Nephron progenitor cell (in vitro differentiated cells): ENCODE measurements around the gene DHX34.
"Not testable (repeated sequence)": the region's sequence is repeated elsewhere in the genome, so short reads cannot be mapped to it uniquely, and the experiment has no call there.

Source experiments
- DNase-seq: peaks from one replicate; pipeline ENCODE4 v3.0.0; 2021
- H3K27ac Mint-ChIP-seq: 2 replicates; pipeline ENCODE4 v1.8.0; 2021; ENCODE audit warnings: mild to moderate bottlenecking, moderate library complexity, mixed read lengths
- H3K27me3 Mint-ChIP-seq: 2 replicates; pipeline ENCODE4 v1.8.0; 2021; ENCODE audit warnings: mild to moderate bottlenecking, low read depth, mixed read lengths; ENCODE audit not compliant: poor library complexity
- H3K36me3 Mint-ChIP-seq: 2 replicates; pipeline ENCODE4 v1.8.0; 2021; ENCODE audit warnings: low read depth, mixed read lengths
- H3K4me1 Mint-ChIP-seq: 2 replicates; pipeline ENCODE4 v1.8.0; 2021; ENCODE audit warnings: mixed read lengths
- H3K4me3 Mint-ChIP-seq: 2 replicates; pipeline ENCODE4 v1.8.0; 2021; ENCODE audit warnings: mild to moderate bottlenecking, moderate library complexity, mixed read lengths
- H3K9me3 Mint-ChIP-seq: 2 replicates; pipeline ENCODE4 v1.8.0; 2021; ENCODE audit warnings: mild to moderate bottlenecking, moderate library complexity, mixed read lengths
- CTCF ChIP-seq: fragments of 200-600 bp; sonication (generic); IDR thresholded peaks from 2 replicates; pipeline ENCODE4 v1.5.0; 2021; ENCODE audit warnings: antibody characterized with exemption

The DHX34 gene

GRCh38 chr19:47363758-47364531 is 14.8 kb downstream of the DHX34 start:
- Mint-ChIP-seq H3K27me3 (no peaks in the 10 kb centered on the region), H3K4me3 (no peak overlapping the region), H3K9me3 (no peaks in the 10 kb centered on the region), H3K27ac (no peak overlapping the region), H3K36me3 (peaks cover 49% of the 10 kb centered on the region), H3K4me1 (no peaks in the 10 kb centered on the region)
- no peak for DNase-seq
- no peak for TF ChIP-seq CTCF

GRCh38 chr19:47365455-47365854 is 16.3 kb downstream of the DHX34 start:
- not testable (repeated sequence) for H3K27ac Mint-ChIP-seq, H3K9me3 Mint-ChIP-seq, H3K4me3 Mint-ChIP-seq, H3K4me1 Mint-ChIP-seq, DNase-seq, H3K27me3 Mint-ChIP-seq
- H3K36me3 Mint-ChIP-seq: peaks cover 50% of the 10 kb centered on the region

GRCh38 chr19:47370045-47370611 is 21.0 kb downstream of the DHX34 start:
- no peaks in the 10 kb centered on the region for H3K9me3 Mint-ChIP-seq
- peaks cover 2% of the 10 kb centered on the region for H3K27me3 Mint-ChIP-seq
- peaks cover 28% of the 10 kb centered on the region for H3K36me3 Mint-ChIP-seq
- TF ChIP-seq CTCF: no peak
- no peaks in the 10 kb centered on the region for H3K4me1 Mint-ChIP-seq
- no peak overlapping the region for H3K4me3 Mint-ChIP-seq
- H3K27ac Mint-ChIP-seq: peak overlapping the region; percentile 56
- DNase-seq: no peak

GRCh38 chr19:47371261-47371660 is 22.1 kb downstream of the DHX34 start:
- Mint-ChIP-seq H3K27me3 (peaks cover 2% of the 10 kb centered on the region), H3K4me1 (no peaks in the 10 kb centered on the region), H3K27ac (no peak overlapping the region), H3K4me3 (no peak overlapping the region), H3K36me3 (peaks cover 22% of the 10 kb centered on the region), H3K9me3 (no peaks in the 10 kb centered on the region)
- DNase-seq: no peak
- TF ChIP-seq CTCF: no peak

GRCh38 chr19:47372603-47373002 is 23.5 kb downstream of the DHX34 start:
- Mint-ChIP-seq H3K4me1 (no peaks in the 10 kb centered on the region), H3K9me3 (no peaks in the 10 kb centered on the region), H3K36me3 (peaks cover 13% of the 10 kb centered on the region), H3K27ac (no peak overlapping the region), H3K4me3 (no peak overlapping the region), H3K27me3 (peaks cover 2% of the 10 kb centered on the region)
- DNase-seq: no peak
- no peak for TF ChIP-seq CTCF

GRCh38 chr19:47373246-47374240 is 24.4 kb downstream of the DHX34 start:
- no peak for TF ChIP-seq CTCF
- peaks cover 19% of the 10 kb centered on the region for H3K36me3 Mint-ChIP-seq
- no peak for DNase-seq
- H3K4me1 Mint-ChIP-seq: no peaks in the 10 kb centered on the region
- H3K27ac Mint-ChIP-seq: no peak overlapping the region
- H3K9me3 Mint-ChIP-seq: no peaks in the 10 kb centered on the region
- no peak overlapping the region for H3K4me3 Mint-ChIP-seq
- H3K27me3 Mint-ChIP-seq: peaks cover 2% of the 10 kb centered on the region
